ENCODE data around the gene ZNF618.
A peak's percentile ranks its signal among the peaks of the same experiment; 100 is the strongest.

ZNF618 gene, protein sequence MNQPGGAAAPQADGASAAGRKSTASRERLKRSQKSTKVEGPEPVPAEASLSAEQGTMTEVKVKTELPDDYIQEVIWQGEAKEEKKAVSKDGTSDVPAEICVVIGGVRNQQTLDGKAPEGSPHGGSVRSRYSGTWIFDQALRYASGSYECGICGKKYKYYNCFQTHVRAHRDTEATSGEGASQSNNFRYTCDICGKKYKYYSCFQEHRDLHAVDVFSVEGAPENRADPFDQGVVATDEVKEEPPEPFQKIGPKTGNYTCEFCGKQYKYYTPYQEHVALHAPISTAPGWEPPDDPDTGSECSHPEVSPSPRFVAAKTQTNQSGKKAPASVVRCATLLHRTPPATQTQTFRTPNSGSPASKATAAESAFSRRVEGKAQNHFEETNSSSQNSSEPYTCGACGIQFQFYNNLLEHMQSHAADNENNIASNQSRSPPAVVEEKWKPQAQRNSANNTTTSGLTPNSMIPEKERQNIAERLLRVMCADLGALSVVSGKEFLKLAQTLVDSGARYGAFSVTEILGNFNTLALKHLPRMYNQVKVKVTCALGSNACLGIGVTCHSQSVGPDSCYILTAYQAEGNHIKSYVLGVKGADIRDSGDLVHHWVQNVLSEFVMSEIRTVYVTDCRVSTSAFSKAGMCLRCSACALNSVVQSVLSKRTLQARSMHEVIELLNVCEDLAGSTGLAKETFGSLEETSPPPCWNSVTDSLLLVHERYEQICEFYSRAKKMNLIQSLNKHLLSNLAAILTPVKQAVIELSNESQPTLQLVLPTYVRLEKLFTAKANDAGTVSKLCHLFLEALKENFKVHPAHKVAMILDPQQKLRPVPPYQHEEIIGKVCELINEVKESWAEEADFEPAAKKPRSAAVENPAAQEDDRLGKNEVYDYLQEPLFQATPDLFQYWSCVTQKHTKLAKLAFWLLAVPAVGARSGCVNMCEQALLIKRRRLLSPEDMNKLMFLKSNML

DNA sequence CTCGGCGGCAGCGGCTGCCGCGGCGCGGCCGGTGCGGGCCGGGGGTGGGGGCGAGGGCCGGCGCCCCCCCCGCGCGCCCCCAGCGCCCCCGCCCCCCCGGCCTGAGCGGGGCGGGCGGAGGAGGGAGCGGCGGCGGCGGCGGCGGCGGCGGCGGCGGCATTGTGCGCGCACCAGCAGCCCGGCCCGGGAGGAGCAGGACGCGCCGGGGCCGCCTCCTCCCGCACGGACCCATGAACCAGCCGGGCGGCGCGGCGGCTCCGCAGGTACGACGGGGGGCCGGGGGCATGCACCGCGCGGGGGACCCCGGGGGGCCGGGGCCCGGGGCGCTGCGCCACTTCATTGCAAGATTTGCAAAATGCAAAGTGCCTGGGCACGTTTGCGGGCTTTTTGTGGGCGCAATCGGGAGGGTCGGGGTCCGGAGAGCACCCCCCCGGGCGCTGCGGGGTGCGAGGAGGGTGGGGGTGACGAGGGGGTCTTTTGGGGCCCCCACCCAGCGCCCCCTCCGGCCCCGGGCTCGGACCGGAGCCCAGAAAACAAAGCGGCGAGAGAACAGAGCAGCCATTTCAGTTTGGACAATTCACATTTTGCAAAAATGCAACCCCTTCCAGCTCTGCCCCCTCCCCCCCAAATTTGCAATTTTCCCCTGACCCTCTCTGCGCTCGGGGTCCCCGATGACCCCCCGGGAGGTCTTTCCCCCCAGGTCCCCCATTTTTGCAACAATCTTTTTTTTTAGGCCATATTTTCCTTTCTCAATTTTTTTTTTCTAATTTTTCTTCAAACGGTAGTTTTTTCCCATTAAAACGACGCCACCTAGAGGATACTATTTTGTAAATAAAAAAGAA, at the start of gene ZNF618:
Gene ZNF618, plus strand, starts transcription at position 159 of the 842 bp plus-strand sequence. Its CDS starts 72 bp downstream, at position 231.
- DNase-seq (ENCODE audit: low spot score), result peak; percentile 78
- TF ChIP-seq, protein P1, sequence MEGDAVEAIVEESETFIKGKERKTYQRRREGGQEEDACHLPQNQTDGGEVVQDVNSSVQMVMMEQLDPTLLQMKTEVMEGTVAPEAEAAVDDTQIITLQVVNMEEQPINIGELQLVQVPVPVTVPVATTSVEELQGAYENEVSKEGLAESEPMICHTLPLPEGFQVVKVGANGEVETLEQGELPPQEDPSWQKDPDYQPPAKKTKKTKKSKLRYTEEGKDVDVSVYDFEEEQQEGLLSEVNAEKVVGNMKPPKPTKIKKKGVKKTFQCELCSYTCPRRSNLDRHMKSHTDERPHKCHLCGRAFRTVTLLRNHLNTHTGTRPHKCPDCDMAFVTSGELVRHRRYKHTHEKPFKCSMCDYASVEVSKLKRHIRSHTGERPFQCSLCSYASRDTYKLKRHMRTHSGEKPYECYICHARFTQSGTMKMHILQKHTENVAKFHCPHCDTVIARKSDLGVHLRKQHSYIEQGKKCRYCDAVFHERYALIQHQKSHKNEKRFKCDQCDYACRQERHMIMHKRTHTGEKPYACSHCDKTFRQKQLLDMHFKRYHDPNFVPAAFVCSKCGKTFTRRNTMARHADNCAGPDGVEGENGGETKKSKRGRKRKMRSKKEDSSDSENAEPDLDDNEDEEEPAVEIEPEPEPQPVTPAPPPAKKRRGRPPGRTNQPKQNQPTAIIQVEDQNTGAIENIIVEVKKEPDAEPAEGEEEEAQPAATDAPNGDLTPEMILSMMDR (IDR thresholded peaks at IDR 0.05; ENCODE audit: extremely low read depth, missing control alignments), result no peak

DNA sequence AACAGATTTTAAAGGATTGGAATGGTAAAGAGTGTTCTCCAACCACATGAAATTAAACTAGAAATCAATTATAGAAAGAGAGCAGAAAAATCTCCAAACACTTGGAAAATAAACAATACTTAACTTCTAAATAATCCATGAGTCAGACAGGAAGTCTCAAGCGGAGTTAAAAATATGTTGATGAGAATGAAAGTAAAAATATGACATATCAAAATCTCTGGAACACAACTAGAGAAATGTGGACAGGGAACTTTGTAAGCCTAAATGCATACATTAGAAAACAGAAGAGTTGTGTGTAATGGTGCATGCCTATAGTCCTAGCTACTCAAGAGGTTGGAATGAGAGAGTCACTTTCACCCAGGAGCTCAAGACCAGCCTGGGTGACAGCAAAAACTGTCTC, 47.9 kb upstream of the ZNF618 start:
- no peak for DNase-seq (ENCODE audit: low spot score)
- TF ChIP-seq, protein P1 (IDR thresholded peaks at IDR 0.05; ENCODE audit: extremely low read depth, missing control alignments), result no peak

DNA sequence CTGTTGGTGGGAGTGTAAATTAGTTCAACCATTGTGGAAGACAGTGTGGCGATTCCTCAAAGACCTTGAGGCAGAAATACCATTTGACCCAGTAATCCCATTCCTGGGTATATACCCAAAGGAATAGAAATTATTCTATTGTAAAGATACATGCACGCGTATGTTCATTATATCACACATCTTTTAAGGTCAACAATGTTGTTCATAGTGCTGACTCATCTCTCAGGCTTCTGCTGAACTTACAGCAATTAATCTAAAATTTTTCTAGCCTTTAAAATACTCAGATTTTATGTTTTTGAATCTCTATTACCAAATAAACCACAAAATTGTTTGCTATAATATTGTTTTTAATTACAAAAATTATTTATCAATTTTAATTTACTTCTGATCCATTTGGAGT, 38.8 kb upstream of the ZNF618 start:
- DNase-seq (ENCODE audit: low spot score), result no peak
- TF ChIP-seq, protein P1 (IDR thresholded peaks at IDR 0.05; ENCODE audit: extremely low read depth, missing control alignments), result no peak

DNA sequence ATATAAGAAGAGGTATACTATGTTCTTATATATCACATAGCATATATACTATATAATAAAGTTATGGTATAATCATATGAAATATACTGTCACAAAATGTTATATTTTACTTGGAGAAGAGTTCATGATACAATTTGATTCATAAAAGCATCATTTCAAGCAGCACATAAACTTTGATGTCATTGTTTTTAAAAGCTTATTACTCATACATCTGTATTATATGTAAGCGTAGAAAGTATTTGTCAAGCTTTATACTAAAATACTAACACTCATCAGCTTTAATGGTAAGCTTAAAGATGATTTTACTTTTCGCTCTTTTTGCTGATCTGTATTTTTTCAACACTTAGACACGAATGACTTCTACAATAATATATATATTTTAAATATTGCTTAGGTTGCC, 34.0 kb upstream of the ZNF618 start:
- TF ChIP-seq, protein P1 (IDR thresholded peaks at IDR 0.05; ENCODE audit: extremely low read depth, missing control alignments), result no peak
- DNase-seq (ENCODE audit: low spot score), result no peak

DNA sequence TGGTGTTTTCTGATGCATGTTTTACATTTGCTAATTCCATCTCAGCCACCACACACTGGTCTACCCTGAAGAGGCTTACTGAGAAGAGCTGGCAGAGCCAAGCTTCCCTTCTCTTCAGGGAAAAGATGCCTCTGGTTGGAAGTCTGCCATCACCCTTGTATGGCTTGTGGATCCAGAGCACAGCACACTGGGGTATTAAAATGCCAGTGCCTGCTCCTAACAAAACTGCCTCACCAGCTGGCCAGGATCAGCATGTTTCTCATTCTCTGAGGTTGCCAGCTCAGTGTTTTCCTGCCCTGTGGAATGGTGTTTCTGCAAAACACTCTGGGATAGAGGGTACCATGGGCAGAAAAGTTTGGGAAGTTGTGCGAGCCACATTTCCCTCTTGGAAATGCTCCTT, 31.6 kb upstream of the ZNF618 start:
- DNase-seq (ENCODE audit: low spot score), result no peak
- TF ChIP-seq, protein P1 (IDR thresholded peaks at IDR 0.05; ENCODE audit: extremely low read depth, missing control alignments), result no peak

DNA sequence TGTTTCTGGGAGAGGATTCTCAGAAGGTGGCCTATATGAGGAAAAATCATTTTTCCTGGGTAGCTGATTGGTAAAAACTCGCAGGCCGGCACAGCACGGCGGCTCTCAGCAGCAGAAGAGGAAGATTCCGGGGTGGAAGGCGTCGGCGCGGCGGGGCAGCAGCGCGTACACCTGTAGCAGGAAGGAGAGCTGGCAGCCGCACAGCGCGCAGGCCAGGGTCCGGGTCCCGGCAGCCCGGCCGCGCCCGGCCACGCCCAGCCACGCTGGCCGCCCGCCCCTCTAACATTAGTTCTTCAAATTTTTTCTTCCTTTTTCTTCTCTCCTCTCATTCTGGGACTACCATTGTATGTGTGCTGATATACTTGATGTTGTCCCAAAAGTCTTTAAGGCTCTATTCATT, 24.8 kb upstream of the ZNF618 start:
- no peak for DNase-seq (ENCODE audit: low spot score)
- TF ChIP-seq, protein P1 (IDR thresholded peaks at IDR 0.05; ENCODE audit: extremely low read depth, missing control alignments), result no peak

Data from GM20000 (cell line).